ENCODE measurements around the gene TBC1D17. TPM values are rescaled to one million over a fixed set of nuclear protein-coding genes. Genes with fewer than 3 reads are reported as not detected.

The TBC1D17 gene
- total and polyA plus RNA-seq, 2 of the 13 experiments (the other 11 are each of a cell fraction or from before 2014, with no cell fraction given): 9.7 to 16.9 TPM

GRCh38 chr19:49884109-49884508, 6.6 kb downstream of the TBC1D17 start:
- FAIRE-seq: no peak
- Histone ChIP-seq H3K36me3 (replicated peaks in 1 of 2; ENCODE audit: control insufficient read depth in 1 of 2, insufficient read depth in 2 of 2, low read length in 2 of 2) (peaks cover 23 to 56% of the 10 kb centered on the region in 2 experiments), H3K27ac (ENCODE audit: extremely low read length, insufficient read depth, low read length) (no peak overlapping the region)

GRCh38 chr19:49884760-49885159, 7.3 kb downstream of the TBC1D17 start:
- FAIRE-seq: no peak

More at GRCh38 chr19:49884109-49884508, 6.6 kb downstream of the TBC1D17 start:
- ChIA-PET POLR2A (no interaction called here), CTCF (ENCODE audit: low intra/inter-chr PET ratio, low total read pairs) (no interaction called here)
- no peak overlapping the region for H2AFZ ChIP-seq (ENCODE audit: low read length)
- H3K9me3 ChIP-seq (ENCODE audit: low read length): no peaks in the 10 kb centered on the region
- intact Hi-C loops (cut with micrococcal nuclease; ENCODE audit: unreplicated experiment) (no loop called here), in situ Hi-C loops (cut with HindIII; ENCODE audit: extremely low pct_ligation_motif_present, low pct_unique_long_range_greater_than_20kb) (no loop called here)
- peaks cover 3% of the 10 kb centered on the region for H3K79me2 ChIP-seq (ENCODE audit: insufficient read depth, low read length)
- TF ChIP-seq AGO2 (optimal IDR thresholded peaks at IDR 0.05; ENCODE audit: low read depth, low read length): peak; percentile 41
- peak; percentile 53 for TF ChIP-seq RBFOX2 (IDR thresholded peaks at IDR 0.05; ENCODE audit: low read depth, low read length)
- TF ChIP-seq TBP (CRISPR knock-in tag; IDR thresholded peaks at IDR 0.05): no peak
- ATAC-seq (no peak), DNase-seq (ENCODE audit: low spot score) (no peak)
- no peak overlapping the region for H3K9ac ChIP-seq (ENCODE audit: insufficient read depth, low read depth, low read length)
- H4K20me1 ChIP-seq (ENCODE audit: insufficient read depth, low read length): no peaks in the 10 kb centered on the region; the same call in 1 of the 2 replicates
- no peak overlapping the region for H3K4me3 ChIP-seq (replicated peaks in 1 of 3; ENCODE audit: insufficient read depth in 1 of 3, low read depth in 2 of 3, low read length in 3 of 3)
- 97% methylated on average over 5 of the region's 18 CpGs for WGBS (ENCODE audit: low lambda C conversion rate)
- no peak overlapping the region for H3K4me2 ChIP-seq (ENCODE audit: low read depth, low read length)
- BruUV-seq (replicated peaks): no TSS peak
- no peaks in the 10 kb centered on the region for H3K27me3 ChIP-seq (ENCODE audit: control insufficient read depth in 1 of 2, insufficient read depth in 2 of 2, low read length in 2 of 2)
- H3K4me1 ChIP-seq (ENCODE audit: insufficient read depth, low read length): peaks cover 12% of the 10 kb centered on the region

More at GRCh38 chr19:49884760-49885159, 7.3 kb downstream of the TBC1D17 start:
- H2AFZ ChIP-seq (ENCODE audit: low read length): no peak overlapping the region
- 100% methylated on average over 3 of the region's 3 CpGs for WGBS (ENCODE audit: low lambda C conversion rate)
- H3K79me2 ChIP-seq (ENCODE audit: insufficient read depth, low read length): no peaks in the 10 kb centered on the region
- H4K20me1 ChIP-seq (ENCODE audit: insufficient read depth, low read length): no peaks in the 10 kb centered on the region; the same call in 1 of the 2 replicates
- H3K4me3 ChIP-seq (replicated peaks in 1 of 3; ENCODE audit: insufficient read depth in 1 of 3, low read depth in 2 of 3, low read length in 3 of 3): no peak overlapping the region
- 0 out of 2 replicates have a peak, but pooled peaks cover 7% of the 10 kb centered on the region for H3K4me1 ChIP-seq (ENCODE audit: insufficient read depth, low read length)
- no peaks in the 10 kb centered on the region for H3K27me3 ChIP-seq (ENCODE audit: control insufficient read depth in 1 of 2, insufficient read depth in 2 of 2, low read length in 2 of 2)
- no peak overlapping the region for H3K4me2 ChIP-seq (ENCODE audit: low read depth, low read length)
- no peak overlapping the region for H3K27ac ChIP-seq (ENCODE audit: extremely low read length, insufficient read depth, low read length)
- BruUV-seq (replicated peaks): no TSS peak
- DNase-seq (ENCODE audit: low spot score): no peak
- CTCF ChIA-PET (ENCODE audit: low intra/inter-chr PET ratio, low total read pairs): no interaction called here
- in situ Hi-C loops (cut with HindIII; ENCODE audit: extremely low pct_ligation_motif_present, low pct_unique_long_range_greater_than_20kb) (no loop called here), intact Hi-C loops (cut with micrococcal nuclease; ENCODE audit: unreplicated experiment) (no loop called here)
- H3K9ac ChIP-seq (ENCODE audit: insufficient read depth, low read depth, low read length): no peak overlapping the region
- H3K36me3 ChIP-seq (replicated peaks in 1 of 2; ENCODE audit: control insufficient read depth in 1 of 2, insufficient read depth in 2 of 2, low read length in 2 of 2): peaks cover 20 to 50% of the 10 kb centered on the region in 2 experiments
- peak in 1 of 2 experiments; percentile 38; a peak in 3 of 4 replicates for TF ChIP-seq MAFK (conservative IDR thresholded peaks at IDR 0.05 in 1 of 2, IDR thresholded peaks at IDR 0.05 in 1 of 2; ENCODE audit: low read length in 2 of 2)
- TF ChIP-seq PTBP1 (IDR thresholded peaks at IDR 0.05; ENCODE audit: low read depth, low read length, poor library complexity, severe bottlenecking): no peak
- peak; percentile 31; the same call in 1 of the 2 replicates for TF ChIP-seq MAFF (IDR thresholded peaks at IDR 0.05; ENCODE audit: low read depth, low read length)
- TF ChIP-seq, protein P1, sequence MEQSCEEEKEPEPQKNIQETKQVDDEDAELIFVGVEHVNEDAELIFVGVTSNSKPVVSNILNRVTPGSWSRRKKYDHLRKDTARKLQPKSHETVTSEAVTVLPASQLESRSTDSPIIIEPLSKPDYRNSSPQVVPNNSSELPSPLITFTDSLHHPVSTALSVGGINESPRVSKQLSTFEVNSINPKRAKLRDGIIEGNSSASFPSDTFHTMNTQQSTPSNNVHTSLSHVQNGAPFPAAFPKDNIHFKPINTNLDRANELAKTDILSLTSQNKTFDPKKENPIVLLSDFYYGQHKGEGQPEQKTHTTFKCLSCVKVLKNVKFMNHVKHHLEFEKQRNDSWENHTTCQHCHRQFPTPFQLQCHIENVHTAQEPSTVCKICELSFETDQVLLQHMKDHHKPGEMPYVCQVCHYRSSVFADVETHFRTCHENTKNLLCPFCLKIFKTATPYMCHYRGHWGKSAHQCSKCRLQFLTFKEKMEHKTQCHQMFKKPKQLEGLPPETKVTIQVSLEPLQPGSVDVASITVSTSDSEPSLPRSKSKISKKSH (CRISPR knock-in tag; IDR thresholded peaks at IDR 0.05; ENCODE audit: borderline replicate concordance): no peak
- no peaks in the 10 kb centered on the region for H3K9me3 ChIP-seq (ENCODE audit: low read length)
- ATAC-seq: no peak
- POLR2A ChIA-PET: no interaction called here
